HG02798 (cell line): Measurements from ENCODE around the gene UVRAG.

Experiments used
- ATAC-seq: cut with Tn5 transposase; IDR thresholded peaks from one replicate; pipeline ENCODE4 v1.9.1; 2021; ENCODE audit warnings: mild to moderate bottlenecking; ENCODE audit not compliant: unreplicated experiment, poor library complexity

UVRAG gene

GRCh38 chr11:75783416-75784084 is 31.5 kb upstream of the UVRAG start:
- ATAC-seq = no peak

- ATAC-seq = no peak
These were observed 30.9 kb upstream of the UVRAG start for GRCh38 chr11:75784085-75784478.

DNA sequence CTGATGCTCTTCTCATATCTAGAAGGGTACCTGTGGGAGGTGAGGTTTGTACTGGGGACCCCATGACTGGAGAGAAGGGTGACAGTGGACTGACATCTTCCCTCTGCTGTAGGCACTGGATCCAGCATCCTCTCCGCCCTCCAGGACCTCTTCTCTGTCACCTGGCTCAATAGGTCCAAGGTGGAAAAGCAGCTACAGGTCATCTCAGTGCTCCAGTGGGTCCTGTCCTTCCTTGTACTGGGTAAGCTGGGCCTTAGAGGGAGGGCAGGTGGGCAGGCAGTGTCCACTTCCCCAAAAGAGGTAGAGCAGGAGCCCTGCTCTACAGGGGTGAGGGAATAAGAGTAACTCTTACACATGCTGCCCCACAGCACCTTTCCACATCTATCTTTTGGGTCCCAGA is 30.5 kb upstream of the UVRAG start:
- no peak for ATAC-seq

- ATAC-seq = no peak
These were observed 29.8 kb upstream of the UVRAG start for GRCh38 chr11:75785187-75785586.

DNA sequence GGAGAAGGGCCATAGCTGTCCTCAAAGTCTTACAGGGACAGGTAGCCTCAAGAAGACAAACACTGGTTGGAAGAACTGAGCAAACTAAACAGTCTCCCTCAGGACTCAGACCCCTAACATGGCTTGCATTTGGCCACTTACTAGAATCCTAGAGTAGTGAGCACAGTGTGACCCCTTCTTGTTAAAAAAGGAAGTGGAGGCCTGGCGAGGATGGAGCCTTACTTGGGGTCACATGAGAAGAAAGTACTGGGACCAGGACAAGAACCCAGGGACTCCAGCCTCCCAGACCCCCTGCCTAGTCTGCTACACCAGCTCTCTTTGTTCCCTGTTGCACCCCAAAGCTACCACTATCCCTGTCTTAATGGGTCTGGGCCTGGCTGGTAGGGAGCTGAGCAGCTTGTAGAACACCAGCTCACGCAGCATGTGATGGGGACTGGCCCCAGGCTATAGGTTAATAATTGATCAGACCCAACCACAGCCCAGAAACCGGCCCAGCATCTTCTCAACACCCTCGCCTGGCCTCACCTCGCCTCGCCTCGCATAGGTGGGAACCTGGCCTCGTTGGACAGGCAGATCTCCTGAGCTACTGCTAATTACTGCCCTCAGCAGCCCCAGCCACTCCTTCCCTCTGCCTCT is 28.8 kb upstream of the UVRAG start:
- ATAC-seq = peak; percentile 84

DNA sequence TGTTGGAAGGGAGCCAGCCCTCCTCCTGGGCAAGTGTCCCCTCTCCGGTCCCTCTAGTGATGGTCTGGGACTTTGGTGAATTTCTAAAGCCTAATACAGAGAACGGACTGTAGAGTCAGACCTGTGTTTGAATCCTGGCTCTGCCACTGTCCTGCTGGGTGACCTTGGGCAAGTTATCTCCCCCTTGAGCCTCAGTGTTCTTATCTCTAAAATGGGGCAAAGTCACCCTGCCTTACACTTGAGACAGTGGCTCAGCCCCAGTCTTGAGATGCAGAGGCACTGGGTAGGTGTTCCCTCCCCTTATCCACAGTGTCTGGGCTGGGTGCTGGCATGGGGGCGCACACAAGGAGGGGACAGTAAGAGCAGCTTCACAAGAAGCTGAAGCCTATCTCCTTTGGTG is 25.5 kb upstream of the UVRAG start:
- ATAC-seq = no peak

GRCh38 chr11:75790986-75791385 is 24.0 kb upstream of the UVRAG start:
- no peak for ATAC-seq

GRCh38 chr11:75792127-75792731 is 22.8 kb upstream of the UVRAG start:
- ATAC-seq = no peak

- no peak for ATAC-seq
These were observed 21.8 kb upstream of the UVRAG start for GRCh38 chr11:75792997-75793800.

- ATAC-seq = no peak
These were observed 21.0 kb upstream of the UVRAG start for GRCh38 chr11:75793966-75794365.

GRCh38 chr11:75795276-75796090 is 19.5 kb upstream of the UVRAG start:
- no peak for ATAC-seq

DNA sequence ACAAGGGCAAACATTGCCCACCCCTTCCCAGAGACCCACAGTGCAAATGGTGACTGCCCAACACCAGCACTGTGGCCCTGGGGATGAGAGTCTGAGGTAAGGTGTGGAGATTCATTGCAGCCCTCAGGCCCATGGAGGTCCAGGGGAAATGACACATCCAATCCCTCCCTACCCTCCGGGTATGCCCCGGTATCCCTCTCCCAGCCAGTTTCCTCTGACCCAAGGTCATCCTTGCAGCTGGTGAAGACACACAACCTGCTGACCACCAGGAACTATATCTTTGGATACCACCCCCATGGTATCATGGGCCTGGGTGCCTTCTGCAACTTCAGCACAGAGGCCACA is 18.9 kb upstream of the UVRAG start:
- ATAC-seq = no peak

DNA sequence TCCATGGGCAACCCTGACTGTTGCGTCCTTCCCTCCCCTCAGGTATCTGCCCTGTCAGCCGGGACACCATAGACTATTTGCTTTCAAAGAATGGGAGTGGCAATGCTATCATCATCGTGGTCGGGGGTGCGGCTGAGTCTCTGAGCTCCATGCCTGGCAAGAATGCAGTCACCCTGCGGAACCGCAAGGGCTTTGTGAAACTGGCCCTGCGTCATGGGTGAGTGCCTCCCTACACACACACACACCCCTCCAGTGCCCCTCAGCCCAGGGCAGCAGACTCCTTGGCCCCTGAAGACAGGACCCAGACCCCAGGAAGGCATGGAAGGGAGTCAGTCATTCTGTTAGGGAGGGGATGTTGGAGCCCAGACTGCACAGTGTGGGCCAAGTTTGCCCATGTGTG is 17.9 kb upstream of the UVRAG start:
- no peak for ATAC-seq

- no peak for ATAC-seq
These were observed 17.2 kb upstream of the UVRAG start for GRCh38 chr11:75797792-75798191.

DNA sequence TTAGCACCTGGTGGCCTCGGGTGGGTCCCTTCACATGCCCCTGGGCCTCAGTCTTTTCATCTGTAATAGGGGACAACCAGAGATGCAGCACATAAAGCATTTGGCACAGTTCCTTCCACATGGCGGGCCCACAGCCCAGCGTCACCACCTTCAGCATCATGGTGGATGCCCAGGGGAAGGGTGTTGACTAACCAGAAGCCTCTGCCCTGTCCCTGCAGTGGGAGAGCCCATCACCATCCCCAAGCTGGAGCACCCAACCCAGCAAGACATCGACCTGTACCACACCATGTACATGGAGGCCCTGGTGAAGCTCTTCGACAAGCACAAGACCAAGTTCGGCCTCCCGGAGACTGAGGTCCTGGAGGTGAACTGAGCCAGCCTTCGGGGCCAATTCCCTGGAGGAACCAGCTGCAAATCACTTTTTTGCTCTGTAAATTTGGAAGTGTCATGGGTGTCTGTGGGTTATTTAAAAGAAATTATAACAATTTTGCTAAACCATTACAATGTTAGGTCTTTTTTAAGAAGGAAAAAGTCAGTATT is 14.8 kb upstream of the UVRAG start:
- no peak for ATAC-seq

DNA sequence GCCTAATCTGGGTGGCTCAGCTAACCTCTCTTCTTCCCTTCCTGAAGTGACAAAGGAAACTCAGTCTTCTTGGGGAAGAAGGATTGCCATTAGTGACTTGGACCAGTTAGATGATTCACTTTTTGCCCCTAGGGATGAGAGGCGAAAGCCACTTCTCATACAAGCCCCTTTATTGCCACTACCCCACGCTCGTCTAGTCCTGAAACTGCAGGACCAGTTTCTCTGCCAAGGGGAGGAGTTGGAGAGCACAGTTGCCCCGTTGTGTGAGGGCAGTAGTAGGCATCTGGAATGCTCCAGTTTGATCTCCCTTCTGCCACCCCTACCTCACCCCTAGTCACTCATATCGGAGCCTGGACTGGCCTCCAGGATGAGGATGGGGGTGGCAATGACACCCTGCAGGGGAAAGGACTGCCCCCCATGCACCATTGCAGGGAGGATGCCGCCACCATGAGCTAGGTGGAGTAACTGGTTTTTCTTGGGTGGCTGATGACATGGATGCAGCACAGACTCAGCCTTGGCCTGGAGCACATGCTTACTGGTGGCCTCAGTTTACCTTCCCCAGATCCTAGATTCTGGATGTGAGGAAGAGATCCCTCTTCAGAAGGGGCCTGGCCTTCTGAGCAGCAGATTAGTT is 14.2 kb upstream of the UVRAG start:
- no peak for ATAC-seq

DNA sequence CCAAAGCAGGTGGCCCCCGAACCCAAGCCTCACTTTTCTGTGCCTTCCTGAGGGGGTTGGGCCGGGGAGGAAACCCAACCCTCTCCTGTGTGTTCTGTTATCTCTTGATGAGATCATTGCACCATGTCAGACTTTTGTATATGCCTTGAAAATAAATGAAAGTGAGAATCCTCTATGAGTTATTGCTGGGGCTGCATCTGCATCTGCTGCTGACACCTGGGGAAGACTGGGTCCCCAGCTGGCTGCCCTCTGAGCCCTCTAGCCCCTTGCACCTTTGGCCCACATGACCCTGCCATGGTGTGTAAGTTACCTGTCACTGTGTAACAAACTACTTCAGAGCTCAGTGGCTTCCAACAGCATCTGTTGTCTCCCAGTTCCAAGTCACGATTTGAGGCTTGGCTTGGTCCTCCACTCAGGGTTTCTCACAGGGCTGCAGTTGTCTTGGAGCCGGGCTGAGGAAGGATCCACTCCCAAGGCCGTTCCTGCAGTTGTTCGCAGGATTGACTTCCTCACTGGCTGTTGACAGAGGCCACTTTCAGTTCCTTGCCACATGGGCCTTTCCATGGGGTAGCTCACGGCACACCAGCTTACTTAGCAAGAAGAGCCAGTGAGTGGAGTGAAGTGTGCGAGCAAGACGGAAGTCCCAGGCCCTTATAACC is 13.5 kb upstream of the UVRAG start:
- peak; percentile 32 for ATAC-seq

GRCh38 chr11:75802021-75802912 is 12.7 kb upstream of the UVRAG start:
- no peak for ATAC-seq
